Stimulated activated CD4-positive, alpha-beta T cell treated with anti-CD3 and anti-CD28 coated beads, Interleukin-12 subunit alpha, Interleukin-12 subunit beta, amount 100 ng/mL, for 24 hours (primary cell): ENCODE measurements around the gene PTGER2.
A peak's percentile ranks its signal among the peaks of the same experiment; 100 is the strongest.

Experiments used
- DNase-seq, 2 experiments: peaks; one replicate each; pipeline ENCODE4 v3.0.0-alpha.2; 2020; ENCODE audit warnings: low read depth in 2 of 2

The PTGER2 gene

DNA sequence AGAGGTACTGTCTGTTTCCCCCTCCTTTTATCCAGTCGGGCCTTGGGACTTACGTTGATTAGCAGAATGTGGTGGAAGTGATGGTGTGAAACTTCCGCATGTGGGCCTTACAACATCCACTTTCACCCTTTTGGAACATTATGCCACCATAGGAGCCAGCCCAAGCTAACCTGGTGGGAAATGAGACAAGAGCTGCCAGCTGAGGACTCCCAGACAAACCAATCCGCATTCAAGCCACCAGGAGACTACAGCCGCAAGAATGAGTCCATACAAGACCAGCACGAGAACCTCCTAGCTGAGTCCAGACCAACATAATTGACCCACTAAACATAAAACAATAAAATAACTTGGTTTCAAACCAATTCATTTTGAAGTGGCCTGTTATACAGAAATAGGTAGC, 9.1 kb upstream of the PTGER2 start:
- DNase-seq = no peak

DNA sequence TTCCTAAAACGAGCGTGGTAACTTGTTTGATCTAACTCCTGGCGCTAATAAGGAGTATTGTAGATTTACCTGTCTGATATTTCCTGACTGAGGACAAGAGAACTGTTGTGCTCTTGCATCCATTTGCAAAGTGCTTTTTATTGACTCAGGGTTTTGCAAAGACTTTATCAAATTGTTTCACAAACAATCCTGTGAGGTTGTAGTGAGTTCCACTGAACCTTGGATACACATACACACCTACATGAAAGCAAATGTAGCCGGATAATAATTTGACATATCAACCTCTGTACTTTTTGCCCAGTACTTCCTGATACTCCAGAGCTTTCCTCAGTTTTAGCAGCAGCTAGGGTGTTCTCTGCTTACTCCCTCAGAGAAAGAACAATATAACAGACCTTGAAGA, 6.7 kb upstream of the PTGER2 start:
- no peak for DNase-seq

DNA sequence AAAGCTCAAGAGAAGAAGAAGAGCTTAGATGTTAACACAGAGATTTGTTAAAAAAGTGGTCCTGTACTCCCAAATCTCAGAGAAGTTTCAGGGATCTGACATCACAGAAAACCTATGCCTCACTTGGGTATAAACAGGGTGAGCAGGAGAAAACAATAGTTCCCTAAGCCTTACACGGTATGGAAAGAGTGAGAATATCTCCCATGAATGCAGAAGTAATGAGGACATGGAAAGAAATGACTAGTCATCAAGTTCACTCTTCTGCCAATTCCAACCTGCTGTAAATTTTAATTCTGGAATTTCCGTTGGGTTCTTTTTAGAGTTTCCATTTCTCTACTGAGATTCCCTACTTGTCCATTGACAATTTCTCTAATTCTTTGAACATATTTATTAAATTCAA, 6.2 kb upstream of the PTGER2 start:
- DNase-seq = no peak

DNA sequence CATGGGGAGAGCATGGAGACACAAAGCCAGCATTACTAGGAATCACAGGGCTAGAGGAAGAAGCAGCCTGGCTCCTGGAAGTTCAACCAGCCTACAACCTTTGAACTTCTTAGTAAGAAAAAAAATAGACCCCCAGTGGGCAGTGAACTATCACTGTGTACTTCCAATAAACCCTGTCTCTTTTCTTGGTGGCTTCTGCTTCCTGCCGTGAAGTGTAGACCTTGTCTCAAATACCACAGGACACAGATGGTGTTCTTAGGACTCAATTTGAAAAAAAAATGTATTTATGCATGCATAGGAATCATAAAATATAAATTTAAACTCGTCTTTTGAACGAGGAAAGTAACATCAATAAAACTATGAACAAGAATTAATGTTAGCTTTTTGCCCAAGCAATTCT, 3.6 kb upstream of the PTGER2 start:
- no peak for DNase-seq

GRCh38 chr14:52312931-52313355, 1.2 kb upstream of the PTGER2 start:
- no peak for DNase-seq

GRCh38 chr14:52313462-52313861, 650 bp upstream of the PTGER2 start:
- no peak for DNase-seq

DNA sequence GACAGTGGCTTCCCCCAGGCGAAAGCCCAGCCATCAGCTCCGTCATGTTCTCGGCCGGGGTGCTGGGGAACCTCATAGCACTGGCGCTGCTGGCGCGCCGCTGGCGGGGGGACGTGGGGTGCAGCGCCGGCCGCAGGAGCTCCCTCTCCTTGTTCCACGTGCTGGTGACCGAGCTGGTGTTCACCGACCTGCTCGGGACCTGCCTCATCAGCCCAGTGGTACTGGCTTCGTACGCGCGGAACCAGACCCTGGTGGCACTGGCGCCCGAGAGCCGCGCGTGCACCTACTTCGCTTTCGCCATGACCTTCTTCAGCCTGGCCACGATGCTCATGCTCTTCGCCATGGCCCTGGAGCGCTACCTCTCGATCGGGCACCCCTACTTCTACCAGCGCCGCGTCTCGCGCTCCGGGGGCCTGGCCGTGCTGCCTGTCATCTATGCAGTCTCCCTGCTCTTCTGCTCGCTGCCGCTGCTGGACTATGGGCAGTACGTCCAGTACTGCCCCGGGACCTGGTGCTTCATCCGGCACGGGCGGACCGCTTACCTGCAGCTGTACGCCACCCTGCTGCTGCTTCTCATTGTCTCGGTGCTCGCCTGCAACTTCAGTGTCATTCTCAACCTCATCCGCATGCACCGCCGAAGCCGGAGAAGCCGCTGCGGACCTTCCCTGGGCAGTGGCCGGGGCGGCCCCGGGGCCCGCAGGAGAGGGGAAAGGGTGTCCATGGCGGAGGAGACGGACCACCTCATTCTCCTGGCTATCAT, 663 bp downstream of the PTGER2 start:
- DNase-seq = peak; percentile 21 to 28

- DNase-seq = no peak
These were observed 1.2 kb downstream of the PTGER2 start for GRCh38 chr14:52315355-52315718.

GRCh38 chr14:52318062-52318461, 4.0 kb downstream of the PTGER2 start:
- no peak for DNase-seq

GRCh38 chr14:52318826-52319645, 4.9 kb downstream of the PTGER2 start:
- no peak for DNase-seq

DNA sequence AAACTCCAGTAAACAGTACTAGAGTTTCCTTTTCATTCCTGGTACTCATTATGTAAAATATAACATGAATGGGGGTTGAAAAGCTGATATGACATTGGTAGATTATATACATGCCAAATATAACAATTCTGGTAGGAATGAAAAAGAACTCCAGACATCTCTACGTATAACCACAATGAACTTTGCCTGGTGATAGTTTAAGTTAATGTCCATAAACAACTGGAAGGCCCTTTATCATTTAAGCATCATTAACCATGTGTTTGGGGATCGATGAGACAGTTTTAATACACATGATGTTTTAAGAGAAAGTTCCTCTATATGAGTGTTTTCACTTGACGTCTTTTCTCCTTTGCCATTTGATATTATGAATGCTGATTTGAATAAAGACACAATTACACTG, 5.8 kb downstream of the PTGER2 start:
- no peak for DNase-seq

DNA sequence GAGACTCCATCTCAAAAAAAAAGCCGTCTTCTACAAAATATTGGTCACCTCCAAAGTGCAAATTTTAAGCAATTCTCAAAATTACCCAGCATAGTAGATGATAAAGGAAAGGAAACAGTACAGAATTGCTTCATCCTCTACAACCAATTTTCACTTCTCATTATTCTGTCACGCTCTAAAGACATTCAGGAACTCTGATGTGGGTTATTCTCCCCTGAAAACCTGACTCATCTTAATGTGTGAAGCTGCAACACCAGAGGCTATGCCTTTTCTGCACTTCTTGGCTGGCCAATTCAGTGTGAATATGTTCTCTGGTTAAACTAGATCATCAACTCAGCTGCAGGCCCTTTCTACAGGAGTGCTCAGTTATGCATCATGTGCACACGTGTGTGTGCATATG, 11.0 kb downstream of the PTGER2 start:
- DNase-seq = no peak

DNA sequence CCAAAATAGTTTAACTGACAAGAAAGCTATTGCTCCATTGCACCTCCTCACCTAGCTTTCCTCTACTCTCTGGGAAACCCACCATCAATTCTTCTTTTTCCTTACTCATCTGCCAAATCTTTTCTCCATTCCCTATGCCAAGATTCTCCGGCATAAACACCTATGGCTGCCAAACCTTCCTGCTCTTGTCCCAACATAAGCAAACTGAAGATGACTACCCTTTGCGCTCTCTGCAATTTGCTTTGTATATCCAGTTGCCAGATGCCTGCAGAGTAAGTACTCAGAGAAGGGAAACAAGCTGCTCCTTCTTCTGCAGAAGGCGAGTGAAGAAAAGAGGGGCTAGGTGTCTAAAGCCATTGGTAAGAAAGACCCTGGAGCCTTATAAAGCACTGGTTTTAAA, 11.5 kb downstream of the PTGER2 start:
- no peak for DNase-seq

DNA sequence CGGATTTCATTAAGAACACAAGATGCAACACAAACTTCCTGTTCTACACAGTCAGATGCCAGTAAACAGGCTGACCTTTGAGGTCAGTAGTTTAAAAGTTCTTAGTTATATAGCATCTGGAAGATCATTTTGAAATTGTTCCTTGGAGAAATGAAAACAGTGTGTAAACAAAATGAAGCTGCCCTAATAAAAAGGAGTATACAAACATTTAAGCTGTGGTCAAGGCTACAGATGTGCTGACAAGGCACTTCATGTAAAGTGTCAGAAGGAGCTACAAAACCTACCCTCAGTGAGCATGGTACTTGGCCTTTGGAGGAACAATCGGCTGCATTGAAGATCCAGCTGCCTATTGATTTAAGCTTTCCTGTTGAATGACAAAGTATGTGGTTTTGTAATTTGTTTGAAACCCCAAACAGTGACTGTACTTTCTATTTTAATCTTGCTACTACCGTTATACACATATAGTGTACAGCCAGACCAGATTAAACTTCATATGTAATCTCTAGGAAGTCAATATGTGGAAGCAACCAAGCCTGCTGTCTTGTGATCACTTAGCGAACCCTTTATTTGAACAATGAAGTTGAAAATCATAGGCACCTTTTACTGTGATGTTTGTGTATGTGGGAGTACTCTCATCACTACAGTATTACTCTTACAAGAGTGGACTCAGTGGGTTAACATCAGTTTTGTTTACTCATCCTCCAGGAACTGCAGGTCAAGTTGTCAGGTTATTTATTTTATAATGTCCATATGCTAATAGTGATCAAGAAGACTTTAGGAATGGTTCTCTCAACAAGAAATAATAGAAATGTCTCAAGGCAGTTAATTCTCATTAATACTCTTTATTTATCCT, 13.5 kb downstream of the PTGER2 start:
- DNase-seq = no peak

DNA sequence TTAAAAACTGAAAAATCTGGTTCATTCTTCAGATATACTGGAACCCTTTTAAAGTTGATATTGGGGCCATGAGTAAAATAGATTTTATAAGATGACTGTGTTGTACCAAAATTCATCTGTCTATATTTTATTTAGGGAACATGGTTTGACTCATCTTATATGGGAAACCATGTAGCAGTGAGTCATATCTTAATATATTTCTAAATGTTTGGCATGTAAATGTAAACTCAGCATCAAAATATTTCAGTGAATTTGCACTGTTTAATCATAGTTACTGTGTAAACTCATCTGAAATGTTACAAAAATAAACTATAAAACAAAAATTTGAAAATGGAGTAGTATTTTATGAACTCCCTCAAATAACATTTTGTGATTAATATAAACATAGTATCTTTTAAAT, 14.2 kb downstream of the PTGER2 start:
- DNase-seq = no peak

- DNase-seq = no peak
These were observed 15.7 kb downstream of the PTGER2 start for GRCh38 chr14:52329678-52330369.

DNA sequence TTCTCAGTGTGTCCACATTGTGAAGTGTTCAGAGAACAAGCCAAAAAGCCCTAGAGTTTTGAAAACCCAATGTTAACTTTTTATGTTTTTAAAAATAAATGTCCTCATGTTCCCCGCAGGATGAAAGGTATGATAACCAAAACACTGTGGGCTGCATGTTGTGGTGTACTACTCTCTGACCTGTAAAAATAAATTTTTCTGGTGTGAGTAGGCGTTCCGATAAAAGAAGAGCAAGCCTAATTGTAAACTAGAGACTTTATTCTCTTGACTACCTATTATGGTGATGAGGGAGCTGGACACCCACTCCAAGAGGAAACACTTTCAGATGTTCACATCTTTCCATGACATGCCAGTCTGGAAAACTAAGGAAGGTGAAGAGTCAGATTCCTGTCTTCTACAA, 18.2 kb downstream of the PTGER2 start:
- no peak for DNase-seq

DNA sequence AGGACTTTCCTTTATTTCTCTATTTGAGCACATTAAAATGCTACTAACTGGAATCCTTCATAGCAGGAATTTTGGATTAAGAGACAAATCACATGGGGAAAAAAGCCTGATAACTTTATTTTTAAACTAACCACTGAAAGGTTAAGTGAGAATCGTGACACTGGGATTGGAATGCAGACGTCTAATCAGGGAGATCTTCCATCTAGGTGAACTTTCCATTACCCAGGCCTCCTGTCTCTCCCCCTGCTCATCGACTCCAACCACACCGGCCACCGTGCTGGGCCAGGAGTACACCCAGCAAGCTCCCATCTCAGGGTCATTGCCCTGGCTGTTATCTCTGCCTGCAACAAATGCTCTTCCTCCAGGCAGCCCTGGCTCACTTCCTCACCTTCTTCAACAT, 19.0 kb downstream of the PTGER2 start:
- no peak for DNase-seq

- no peak for DNase-seq
These were observed 19.9 kb downstream of the PTGER2 start for GRCh38 chr14:52333823-52334657.

GRCh38 chr14:52336241-52336640, 22.1 kb downstream of the PTGER2 start:
- DNase-seq = no peak
